Activated gamma-delta T cell (primary cell): Measurements from ENCODE around the gene CHRNA5.

Source experiments
- DNase-seq: peaks from one replicate; lab custom pipeline; 2025; lab: John Stamatoyannopoulos, UW

Gene CHRNA5

DNA sequence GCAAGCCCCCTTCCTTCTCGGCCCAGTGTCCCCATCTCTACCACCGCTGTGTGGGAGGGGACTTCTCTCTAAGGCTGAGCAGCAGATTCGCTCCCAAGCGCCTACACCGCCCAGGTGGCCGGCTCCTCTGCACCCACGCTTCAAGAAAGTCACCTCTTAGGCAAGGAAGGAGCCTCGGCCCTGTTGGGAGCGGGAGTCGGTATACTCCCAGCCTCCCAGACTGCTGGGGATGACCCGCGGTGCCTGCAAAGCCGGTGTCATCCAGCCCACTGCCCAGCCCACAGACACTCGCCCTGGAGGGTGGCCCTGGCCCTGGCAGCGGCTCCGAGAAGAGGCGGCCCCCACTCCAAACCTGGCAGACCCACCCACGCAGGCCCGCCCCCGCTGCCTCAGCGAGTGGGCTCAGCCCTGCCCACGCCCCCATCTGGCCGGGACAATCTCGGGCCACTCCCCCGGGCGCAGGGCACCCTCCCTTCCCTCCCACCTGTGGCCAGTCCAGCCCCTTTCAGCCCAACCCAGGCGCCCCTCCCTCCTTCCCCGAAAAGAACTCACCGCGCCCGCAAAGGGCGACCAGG, 75.3 kb downstream of the CHRNA5 start:
- DNase-seq, result no peak

DNA sequence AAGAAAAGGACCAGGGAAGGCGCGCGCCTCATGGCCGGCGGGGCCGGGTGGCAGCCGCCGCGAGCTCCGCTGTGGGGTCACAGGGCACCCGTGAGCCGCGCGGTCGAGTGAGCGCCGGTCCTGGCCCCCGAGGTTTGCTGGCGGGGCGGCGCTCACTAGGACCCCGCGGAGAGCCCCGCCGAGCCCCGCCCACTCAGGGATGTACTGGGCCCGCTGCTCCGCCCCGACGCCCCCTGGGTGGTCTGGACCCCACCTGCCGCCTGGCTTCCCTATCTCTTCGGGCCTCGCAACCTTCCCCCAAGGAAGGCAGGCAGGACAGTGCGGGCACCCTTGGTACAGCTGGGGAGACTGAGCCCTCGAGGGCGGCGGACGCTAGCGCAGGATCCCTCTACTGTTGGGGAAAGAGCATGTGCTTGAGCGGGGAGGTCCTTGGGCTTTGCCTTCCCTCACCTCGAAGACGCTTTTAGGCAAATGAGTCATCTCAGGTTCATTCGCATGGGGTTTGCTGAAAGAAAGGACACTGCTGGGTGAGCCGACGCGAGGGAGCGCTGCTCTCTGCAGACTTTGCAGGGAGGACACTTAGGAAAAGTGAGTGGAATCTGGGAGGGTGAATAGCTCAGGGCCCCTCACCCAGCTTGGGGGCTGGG, 75.9 kb downstream of the CHRNA5 start, which contains the start of gene CHRNB4:
TSS of gene CHRNB4 (minus strand) at position 109 of the 647 bp plus-strand sequence. CDS start at position 32, 77 bp downstream.
- no peak for DNase-seq

DNA sequence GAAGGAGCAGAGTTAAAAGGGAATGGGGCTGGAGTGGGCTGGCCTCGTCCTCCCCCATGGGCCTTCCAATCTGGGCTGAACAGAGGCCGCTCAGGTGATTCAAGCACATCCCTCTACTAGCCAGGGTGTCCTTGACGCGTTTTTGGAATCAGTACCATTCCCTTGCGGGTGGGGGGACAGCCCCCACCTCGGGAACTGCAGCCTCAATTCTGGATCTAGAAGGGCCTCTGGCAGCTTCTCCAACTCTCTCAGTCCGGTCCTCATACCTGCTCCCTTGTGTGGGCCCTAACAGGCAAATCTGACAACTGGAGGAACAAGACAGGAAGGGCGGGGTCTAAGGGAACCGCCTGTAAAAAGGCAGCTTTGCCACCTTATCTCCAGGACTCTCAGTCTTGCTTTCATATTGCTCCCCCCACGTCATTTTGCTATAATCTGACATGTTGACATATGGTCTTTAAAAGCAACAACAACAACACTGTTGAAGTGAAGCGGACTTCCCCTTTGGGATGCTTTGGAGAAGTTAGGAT, 76.5 kb downstream of the CHRNA5 start:
- no peak for DNase-seq

DNA sequence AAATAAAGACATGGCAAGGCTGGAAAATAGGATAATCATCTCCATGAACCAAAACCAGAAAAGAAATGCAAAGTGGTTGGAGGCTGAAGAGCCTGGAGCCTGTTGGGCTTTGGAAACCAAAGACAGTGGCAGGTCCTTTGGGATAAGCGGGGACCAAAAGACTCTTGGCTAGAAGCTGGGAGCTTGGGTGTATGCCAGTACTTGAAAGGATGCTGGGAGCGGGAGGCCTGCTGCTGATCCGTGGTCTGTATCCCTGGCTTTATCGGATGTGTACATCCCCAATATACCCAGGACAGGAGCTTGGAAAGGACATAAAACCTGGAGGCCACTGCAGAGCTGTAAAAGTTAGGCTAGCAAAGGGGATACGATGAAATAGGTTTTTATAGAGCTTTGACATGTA, 77.0 kb downstream of the CHRNA5 start:
- DNase-seq, result no peak
